A673 (cell line): ENCODE results near the gene TMBIM4. TPM values are rescaled to one million over a fixed set of nuclear protein-coding genes. Genes with fewer than 3 reads are reported as not detected.

ENCODE experiments used
- BruUV-seq: library from RNA; stranded (reverse); fragments of 400-500 nt; replicated peaks from 2 replicates; lab custom pipeline; 2021; lab: Mats Ljungman, UMichigan
- CTCF ChIA-PET: fragments of 300-600 bp; sonication (Branson Sonifier 250); formaldehyde crosslinking; loops from one replicate; lab custom pipeline; 2022; ENCODE audit warnings: antibody characterized with exemption; lab: Charles Lee
- POLR2A ChIA-PET: fragments of 300-600 bp; sonication (Branson Sonifier 250); formaldehyde crosslinking; loops from one replicate; lab custom pipeline; 2022; ENCODE audit warnings: antibody characterized with exemption; ENCODE audit not compliant: low non-redundant PET; lab: Charles Lee
- DNase-seq: peaks from one replicate; pipeline ENCODE4 v3.0.0-alpha.2; 2015; ENCODE audit warnings: low spot score
- H3K27ac ChIP-seq: fragments of 200-600 bp; sonication (generic); 2 replicates; pipeline ENCODE4 v1.5.1; 2016; ENCODE audit warnings: mixed run types, low read depth, mild to moderate bottlenecking, mixed read lengths, antibody characterized with exemption, low read length; ENCODE audit not compliant: poor library complexity, severe bottlenecking
- H3K27me3 ChIP-seq: fragments of 200-600 bp; sonication (generic); replicated peaks from 2 replicates; pipeline ENCODE4 v1.6.1; 2017; ENCODE audit warnings: mixed run types, low read depth, mild to moderate bottlenecking, mixed read lengths, antibody characterized with exemption, low read length; ENCODE audit not compliant: insufficient read depth, poor library complexity
- H3K36me3 ChIP-seq: fragments of 200-600 bp; sonication (generic); 2 replicates; pipeline ENCODE4 v1.6.1; 2016; ENCODE audit warnings: mixed run types, mild to moderate bottlenecking, mixed read lengths, antibody characterized with exemption, low read length; ENCODE audit not compliant: insufficient read depth, poor library complexity, severe bottlenecking
- H3K4me1 ChIP-seq: fragments of 200-600 bp; sonication (generic); 2 replicates; pipeline ENCODE4 v1.6.1; 2017; ENCODE audit warnings: mixed run types, mild to moderate bottlenecking, mixed read lengths, antibody characterized with exemption, low read length; ENCODE audit not compliant: insufficient read depth, poor library complexity, severe bottlenecking
- H3K4me3 ChIP-seq: fragments of 200-600 bp; sonication (generic); 2 replicates; pipeline ENCODE4 v1.5.1; 2016; ENCODE audit warnings: low read depth, mixed run types, mild to moderate bottlenecking, mixed read lengths, low read length; ENCODE audit not compliant: poor library complexity, severe bottlenecking
- H3K9me3 ChIP-seq: fragments of 200-600 bp; sonication (generic); 2 replicates; pipeline ENCODE4 v1.6.1; 2016; ENCODE audit warnings: mixed run types, low read depth, mild to moderate bottlenecking, mixed read lengths, antibody characterized with exemption, low read length; ENCODE audit not compliant: poor library complexity, severe bottlenecking
- EZH2 ChIP-seq: fragments of 200-600 bp; sonication (generic); IDR thresholded peaks from 2 replicates; pipeline ENCODE4 v1.6.1; 2017; ENCODE audit warnings: borderline replicate concordance, low read depth, mild to moderate bottlenecking, mixed read lengths, antibody characterized with exemption, low read length; ENCODE audit not compliant: poor library complexity, severe bottlenecking
- intact Hi-C: fragments of 100-400 bp; cut with micrococcal nuclease; formaldehyde crosslinking; loops from one replicate; pipeline ENCODE4 v1.10.0; 2022; ENCODE audit not compliant: unreplicated experiment
- total RNA-seq: library from RNA; stranded (reverse); gene quantifications from 2 replicates; pipeline ENCODE4 v1.2.3, GENCODE V29; 2021
- TF ChIP-seq, protein P1 (sequence below): fragments of 300-800, 200-600 bp; sonication (generic); conservative IDR thresholded peaks from 2 replicates; pipeline ENCODE4 v1.5.1; 2017; ENCODE audit warnings: low read depth, mild to moderate bottlenecking, antibody characterized with exemption, low read length, moderate library complexity, mixed read lengths

Gene TMBIM4
- total RNA-seq, 1 experiment from 2014 or later = 62.1 TPM

DNA sequence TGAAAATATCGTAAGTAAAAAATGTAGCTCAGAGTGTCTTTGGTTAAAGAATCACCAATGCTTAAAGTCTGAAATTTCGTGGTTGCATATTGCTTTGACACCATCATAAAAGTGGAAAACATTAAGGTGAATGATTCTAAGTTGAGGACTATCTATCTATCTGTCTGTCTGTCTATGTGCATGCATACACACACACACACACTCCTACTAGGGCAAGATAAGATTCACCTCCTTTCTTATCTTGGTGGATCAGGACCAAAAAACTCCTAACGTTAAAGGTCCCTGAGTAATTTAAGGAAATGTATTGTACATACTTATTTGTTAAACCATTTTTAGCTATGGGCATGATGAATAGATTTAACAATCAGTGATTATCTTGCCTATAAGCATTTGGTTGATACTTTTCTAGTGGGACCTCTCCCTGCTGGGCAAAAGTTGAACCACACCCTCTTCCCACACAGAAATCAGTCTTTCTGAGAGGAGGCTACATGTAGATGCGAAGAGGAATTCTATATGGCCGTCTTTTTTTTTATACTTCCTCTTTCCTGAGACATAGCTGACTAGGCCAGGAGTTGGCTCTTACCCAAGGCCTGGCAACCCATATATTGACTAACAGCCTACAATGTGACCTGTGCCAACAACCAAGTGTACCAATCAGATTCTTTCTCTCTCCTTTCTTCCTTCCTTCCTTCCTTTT, 19.9 kb downstream of the TMBIM4 start:
- ChIA-PET CTCF (no interaction called here), POLR2A (no interaction called here)
- no TSS peak for BruUV-seq
- DNase-seq = peak; percentile 43
- H3K4me3 ChIP-seq = no peak overlapping the region
- H3K27ac ChIP-seq = no peak overlapping the region
- no peak for TF ChIP-seq EZH2
- TF ChIP-seq, protein P1, sequence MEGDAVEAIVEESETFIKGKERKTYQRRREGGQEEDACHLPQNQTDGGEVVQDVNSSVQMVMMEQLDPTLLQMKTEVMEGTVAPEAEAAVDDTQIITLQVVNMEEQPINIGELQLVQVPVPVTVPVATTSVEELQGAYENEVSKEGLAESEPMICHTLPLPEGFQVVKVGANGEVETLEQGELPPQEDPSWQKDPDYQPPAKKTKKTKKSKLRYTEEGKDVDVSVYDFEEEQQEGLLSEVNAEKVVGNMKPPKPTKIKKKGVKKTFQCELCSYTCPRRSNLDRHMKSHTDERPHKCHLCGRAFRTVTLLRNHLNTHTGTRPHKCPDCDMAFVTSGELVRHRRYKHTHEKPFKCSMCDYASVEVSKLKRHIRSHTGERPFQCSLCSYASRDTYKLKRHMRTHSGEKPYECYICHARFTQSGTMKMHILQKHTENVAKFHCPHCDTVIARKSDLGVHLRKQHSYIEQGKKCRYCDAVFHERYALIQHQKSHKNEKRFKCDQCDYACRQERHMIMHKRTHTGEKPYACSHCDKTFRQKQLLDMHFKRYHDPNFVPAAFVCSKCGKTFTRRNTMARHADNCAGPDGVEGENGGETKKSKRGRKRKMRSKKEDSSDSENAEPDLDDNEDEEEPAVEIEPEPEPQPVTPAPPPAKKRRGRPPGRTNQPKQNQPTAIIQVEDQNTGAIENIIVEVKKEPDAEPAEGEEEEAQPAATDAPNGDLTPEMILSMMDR = peak; percentile 12; the same call in 1 of the 2 replicates
- H3K36me3 ChIP-seq = peaks cover 5% of the 10 kb centered on the region
- intact Hi-C loops = loop anchor here (10.0 kb wide), 1 partner anchor 545 kb away; no protein-coding TSS in a partner anchor
- H3K9me3 ChIP-seq = no peaks in the 10 kb centered on the region
- H3K4me1 ChIP-seq = peaks cover 13% of the 10 kb centered on the region
- H3K27me3 ChIP-seq = no peaks in the 10 kb centered on the region

DNA sequence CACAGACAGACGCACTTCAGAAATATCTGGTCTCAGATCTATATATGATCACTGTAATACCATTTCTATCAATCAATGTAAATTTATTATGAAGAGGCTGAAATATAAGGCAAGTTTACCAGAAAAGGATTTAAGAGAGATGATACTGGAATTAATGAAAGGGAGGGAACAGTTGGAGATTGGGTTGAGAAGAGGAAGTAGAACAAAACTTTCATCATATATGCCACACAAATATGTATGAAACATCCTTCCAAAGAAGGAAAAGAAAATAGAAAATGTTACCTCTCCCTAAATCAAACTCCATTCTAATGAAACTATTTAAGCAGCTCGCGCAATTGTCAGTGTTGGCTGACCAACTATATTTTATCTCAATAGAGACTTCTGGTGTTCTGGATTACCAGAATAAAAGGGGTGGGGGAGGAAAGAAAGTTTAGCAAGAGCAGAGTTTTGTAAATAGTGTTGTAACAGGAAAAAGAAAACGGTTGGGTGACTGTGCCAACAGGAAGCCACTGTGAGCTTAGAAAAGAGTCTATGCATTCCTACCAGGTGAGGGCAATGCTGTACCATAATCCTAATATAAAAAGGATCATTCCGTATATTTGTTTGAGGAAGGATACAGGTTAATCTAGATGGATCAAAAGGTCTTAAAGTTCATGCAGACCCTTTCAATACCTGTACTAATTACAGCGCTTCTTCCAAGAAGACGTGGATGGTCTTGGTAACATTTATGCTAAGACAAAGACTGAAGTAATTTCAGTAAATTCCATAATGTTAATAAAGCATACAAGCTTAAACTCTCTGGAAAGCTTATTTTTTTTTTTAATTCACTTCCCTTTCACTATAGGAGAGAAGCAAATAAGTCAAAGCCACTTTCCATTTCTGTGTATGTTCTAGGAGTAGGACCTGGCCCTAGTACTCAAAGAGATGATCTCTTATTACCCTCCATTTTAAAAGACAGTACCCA, 24.7 kb downstream of the TMBIM4 start:
- CTCF ChIA-PET = interaction anchor here (0.6 to 1.0 kb wide), 5 partner anchors 25 to 264 kb away, joined by 3 to 7 read pairs (median 3); partner anchors contain the start of gene TMBIM4
- peak overlapping the region; percentile 17 for H3K27ac ChIP-seq
- peaks cover 23% of the 10 kb centered on the region for H3K9me3 ChIP-seq
- POLR2A ChIA-PET = no interaction called here
- intact Hi-C loops = loop anchor here (2.0 to 10.0 kb wide), 2 partner anchors 262 to 550 kb away; no protein-coding TSS in a partner anchor
- TF ChIP-seq EZH2 = no peak
- TF ChIP-seq, protein P1 = peak; percentile 81
- peak; percentile 76 for DNase-seq
- peaks cover 20% of the 10 kb centered on the region for H3K36me3 ChIP-seq
- peaks cover 11% of the 10 kb centered on the region for H3K4me1 ChIP-seq
- no peaks in the 10 kb centered on the region for H3K27me3 ChIP-seq
- H3K4me3 ChIP-seq = no peak overlapping the region
- BruUV-seq = no TSS peak

DNA sequence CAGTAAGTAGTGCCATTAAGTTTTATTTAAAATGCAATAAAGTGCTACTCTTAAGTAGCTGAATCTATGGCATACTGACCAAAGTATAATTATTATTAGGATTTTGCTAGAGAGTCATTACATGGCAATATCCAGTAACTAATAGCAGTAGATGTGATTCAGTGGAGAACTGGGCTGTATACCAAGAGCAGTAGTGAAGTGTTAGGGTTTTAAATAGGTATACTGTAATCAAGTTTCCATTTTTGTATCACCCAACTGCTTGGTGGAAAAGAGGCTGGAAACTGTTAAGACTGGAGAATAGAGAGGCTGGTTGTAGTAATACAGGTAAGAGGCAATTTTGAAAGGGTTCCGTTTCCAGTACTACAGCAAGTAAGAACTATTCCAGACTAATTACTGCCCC, 25.9 kb downstream of the TMBIM4 start:
- TF ChIP-seq, protein P1 = no peak
- no peak for TF ChIP-seq EZH2
- ChIA-PET POLR2A (no interaction called here), CTCF (no interaction called here)
- H3K9me3 ChIP-seq = peaks cover 31% of the 10 kb centered on the region
- intact Hi-C loops = loop anchor here (2.0 to 10.0 kb wide), 2 partner anchors 263 to 551 kb away; no protein-coding TSS in a partner anchor
- H3K4me1 ChIP-seq = peaks cover 11% of the 10 kb centered on the region
- peaks cover 32% of the 10 kb centered on the region for H3K36me3 ChIP-seq
- no peak overlapping the region for H3K27ac ChIP-seq
- no peak for DNase-seq
- no peaks in the 10 kb centered on the region for H3K27me3 ChIP-seq
- no TSS peak for BruUV-seq
- H3K4me3 ChIP-seq = no peak overlapping the region
